ENCODE data around the gene UVRAG.

The UVRAG gene

DNA sequence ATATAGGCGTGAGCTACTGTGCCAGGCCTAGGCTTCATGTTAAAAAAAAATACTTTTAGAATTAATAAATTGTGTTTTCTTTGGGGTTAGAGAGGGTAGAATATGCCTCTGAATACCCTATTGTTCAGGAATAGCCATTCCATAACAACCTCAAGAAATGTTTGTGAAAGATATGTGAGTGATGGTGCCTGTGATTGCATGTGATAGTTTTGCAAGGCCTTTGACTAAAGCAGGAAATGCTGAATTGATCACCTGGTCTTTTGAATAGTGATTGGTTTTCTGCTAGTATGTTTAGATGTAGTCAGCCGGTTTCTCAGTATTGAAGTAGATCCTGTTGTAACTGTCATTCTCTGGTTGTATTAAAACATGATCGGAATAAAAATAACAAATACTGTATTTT is 73.4 kb downstream of the UVRAG start:
- DNase-seq (ENCODE audit: low spot score), result no peak
- in situ Hi-C loops (cut with MboI; ENCODE audit: low sequenced_read_pairs, unreplicated experiment), result no loop called here
- TF ChIP-seq CTCF (IDR thresholded peaks at IDR 0.05; ENCODE audit: borderline replicate concordance, control extremely low read depth, extremely low read depth, insufficient read depth, missing control alignments), result no peak

DNA sequence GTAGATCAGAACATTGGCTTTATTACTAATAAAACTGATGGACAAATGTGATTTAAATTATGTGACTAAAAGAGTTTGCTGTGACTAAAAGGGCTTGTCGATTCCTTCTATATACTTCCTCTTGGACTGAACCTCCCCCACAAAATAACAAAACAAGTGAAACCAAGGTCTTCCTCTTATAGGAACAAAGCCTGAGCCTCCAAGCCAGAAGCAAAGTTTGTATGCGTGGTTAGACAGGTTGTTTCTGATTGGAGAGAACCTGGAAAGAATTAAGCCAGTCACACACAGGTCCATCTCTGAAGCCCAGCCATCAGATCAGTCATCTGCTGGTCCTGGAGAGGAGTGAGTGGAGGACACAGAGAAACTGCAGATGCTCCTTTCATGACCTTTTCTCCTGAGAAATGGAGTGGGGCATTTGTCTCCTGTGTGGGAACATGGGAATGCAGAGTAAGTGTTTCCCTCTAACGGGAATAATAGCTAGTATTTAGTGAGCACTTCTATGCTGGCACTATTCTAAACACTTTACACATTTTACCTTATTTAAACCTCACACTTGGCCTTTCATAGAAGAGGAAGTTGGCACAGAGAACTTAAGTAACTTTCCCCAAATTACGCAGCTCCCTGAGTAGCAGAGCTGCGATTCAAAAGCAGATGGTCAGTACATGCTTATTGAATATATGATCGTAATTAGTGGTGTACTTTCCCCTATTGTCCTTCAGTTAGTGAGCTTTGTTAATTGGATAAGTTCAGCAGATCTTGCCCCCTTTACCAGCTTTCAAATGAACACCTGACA is 77.1 kb downstream of the UVRAG start:
- in situ Hi-C loops (cut with MboI; ENCODE audit: low sequenced_read_pairs, unreplicated experiment), result loop anchor here (10.0 kb wide), 2 partner anchors 253 to 423 kb away; no protein-coding TSS in a partner anchor
- no peak for TF ChIP-seq CTCF (IDR thresholded peaks at IDR 0.05; ENCODE audit: borderline replicate concordance, control extremely low read depth, extremely low read depth, insufficient read depth, missing control alignments)
- peak; percentile 48 for DNase-seq (ENCODE audit: low spot score)

- peak; percentile 17 for DNase-seq (ENCODE audit: low spot score)
- no peak for TF ChIP-seq CTCF (IDR thresholded peaks at IDR 0.05; ENCODE audit: borderline replicate concordance, control extremely low read depth, extremely low read depth, insufficient read depth, missing control alignments)
- in situ Hi-C loops (cut with MboI; ENCODE audit: low sequenced_read_pairs, unreplicated experiment), result loop anchor here (10.0 kb wide), 2 partner anchors 252 to 422 kb away; no protein-coding TSS in a partner anchor
Measured at GRCh38 chr11:75893251-75893650, 78.2 kb downstream of the UVRAG start.

GRCh38 chr11:75894036-75894585 is 79.1 kb downstream of the UVRAG start:
- in situ Hi-C loops (cut with MboI; ENCODE audit: low sequenced_read_pairs, unreplicated experiment), result loop anchor here (10.0 kb wide), 2 partner anchors 251 to 421 kb away; no protein-coding TSS in a partner anchor
- DNase-seq (ENCODE audit: low spot score), result no peak
- no peak for TF ChIP-seq CTCF (IDR thresholded peaks at IDR 0.05; ENCODE audit: borderline replicate concordance, control extremely low read depth, extremely low read depth, insufficient read depth, missing control alignments)

DNA sequence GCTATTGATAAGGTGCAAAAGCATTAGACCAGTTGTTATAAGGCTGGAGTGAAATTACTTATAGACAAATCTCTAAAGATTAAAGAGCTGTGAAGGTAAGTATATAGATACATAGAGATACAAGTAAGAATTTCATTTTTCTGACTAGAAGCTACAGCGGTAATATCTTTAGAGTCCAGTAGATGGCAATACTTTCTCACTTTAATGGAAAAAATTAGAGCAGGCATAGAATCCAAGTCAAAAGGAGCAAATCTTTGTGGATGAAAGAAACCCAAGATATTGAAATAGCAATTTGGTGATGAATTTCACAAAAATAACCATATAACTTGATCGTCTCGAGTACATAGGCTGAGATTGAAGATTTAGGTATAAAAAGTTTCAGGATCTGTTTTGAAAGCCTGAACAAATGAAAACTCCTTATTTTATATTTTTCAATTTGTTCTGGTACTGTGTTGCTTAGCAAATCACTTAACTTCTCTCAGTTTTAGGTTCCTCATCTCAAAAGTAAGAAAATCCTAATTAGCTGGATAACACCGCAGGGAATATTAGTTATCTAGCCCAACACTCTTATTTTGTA is 81.9 kb downstream of the UVRAG start:
- in situ Hi-C loops (cut with MboI; ENCODE audit: low sequenced_read_pairs, unreplicated experiment), result loop anchor here (10.0 kb wide), 2 partner anchors 248 to 418 kb away; no protein-coding TSS in a partner anchor
- TF ChIP-seq CTCF (IDR thresholded peaks at IDR 0.05; ENCODE audit: borderline replicate concordance, control extremely low read depth, extremely low read depth, insufficient read depth, missing control alignments), result peak; percentile 48
- no peak for DNase-seq (ENCODE audit: low spot score)

DNA sequence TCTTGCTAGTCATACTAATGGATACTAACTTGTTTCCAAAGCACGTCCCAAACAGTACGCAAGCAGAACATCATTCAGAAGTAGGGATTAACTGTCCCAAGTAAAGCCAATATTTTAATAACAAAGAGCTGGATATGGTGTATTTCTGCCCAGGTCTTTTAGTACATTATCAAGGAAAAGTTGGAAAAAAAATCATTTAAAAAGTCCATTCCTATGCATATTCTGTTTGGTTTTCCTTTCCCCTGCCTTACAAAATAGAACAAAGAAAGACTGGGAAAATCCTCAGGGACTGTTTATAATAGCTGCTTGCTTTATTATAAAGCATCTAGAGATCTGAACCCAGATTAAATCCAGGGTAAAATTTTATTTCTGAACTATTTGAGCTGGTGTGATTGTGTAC is 83.9 kb downstream of the UVRAG start:
- no peak for DNase-seq (ENCODE audit: low spot score)
- no peak for TF ChIP-seq CTCF (IDR thresholded peaks at IDR 0.05; ENCODE audit: borderline replicate concordance, control extremely low read depth, extremely low read depth, insufficient read depth, missing control alignments)
- in situ Hi-C loops (cut with MboI; ENCODE audit: low sequenced_read_pairs, unreplicated experiment), result loop anchor here (10.0 kb wide), 2 partner anchors 246 to 416 kb away; no protein-coding TSS in a partner anchor
